BLaER1 (cell line): ENCODE data around the gene GRIK3.
A peak's percentile ranks its signal among the peaks of the same experiment; 100 is the strongest.
"Not testable (repeated sequence)": the region's sequence is repeated elsewhere in the genome, so short reads cannot be mapped to it uniquely, and the experiment has no call there.

ENCODE experiments used
- H3K27ac ChIP-seq: shearing (Covaris generic); formaldehyde crosslinking; 2 replicates; pipeline ENCODE4 v1.8.1; 2022
- H3K27me3 ChIP-seq: shearing (Covaris generic); formaldehyde crosslinking; 2 replicates; pipeline ENCODE4 v1.8.1; 2022
- H3K36me3 ChIP-seq: shearing (Covaris generic); formaldehyde crosslinking; 2 replicates; pipeline ENCODE4 v1.8.1; 2022
- H3K4me1 ChIP-seq: shearing (Covaris generic); formaldehyde crosslinking; 2 replicates; pipeline ENCODE4 v1.8.1; 2022
- H3K4me2 ChIP-seq: shearing (Covaris generic); formaldehyde crosslinking; 2 replicates; pipeline ENCODE4 v1.8.1; 2022
- H3K4me3 ChIP-seq: shearing (Covaris generic); formaldehyde crosslinking; 2 replicates; pipeline ENCODE4 v1.8.1; 2022
- H3K9ac ChIP-seq: shearing (Covaris generic); formaldehyde crosslinking; 2 replicates; pipeline ENCODE4 v1.8.1; 2022
- H3K9me3 ChIP-seq: shearing (Covaris generic); formaldehyde crosslinking; 2 replicates; pipeline ENCODE4 v1.8.1; 2022
- H4K20me1 ChIP-seq: shearing (Covaris generic); formaldehyde crosslinking; 2 replicates; pipeline ENCODE4 v1.8.1; 2022
- Cebpa-rat ChIP-seq: shearing (Covaris generic); IDR thresholded peaks from 2 replicates; pipeline ENCODE4 v1.8.1; 2022

GRIK3 gene

GRCh38 chr1:37034121-37035013, at the start of gene GRIK3:
Gene GRIK3, minus strand, starts transcription at chr1:37034515. Its CDS starts 407 bp downstream, at chr1:37034108.
- Histone ChIP-seq H3K9me3 (no peaks in the 10 kb centered on the region), H3K27me3 (peaks cover 99% of the 10 kb centered on the region), H3K9ac (no peak within 1 kb of the TSS), H3K4me1 (peaks cover 50% of the 10 kb centered on the region), H3K27ac (no peak within 1 kb of the TSS), H4K20me1 (peaks cover 64% of the 10 kb centered on the region), H3K4me3 (peak within 1 kb of the TSS; percentile 66), H3K4me2 (peak within 1 kb of the TSS; percentile 84), H3K36me3 (no peaks in the 10 kb centered on the region)
- no peak for TF ChIP-seq Cebpa-rat

GRCh38 chr1:37084013-37084412, 49.7 kb upstream of the GRIK3 start:
- Histone ChIP-seq H3K9ac (peak overlapping the region; percentile 64; the same call in 1 of the 2 replicates), H3K4me3 (peak overlapping the region; percentile 48), H3K36me3 (no peaks in the 10 kb centered on the region), H3K4me1 (peaks cover 58% of the 10 kb centered on the region), H3K27me3 (no peaks in the 10 kb centered on the region), H4K20me1 (no peaks in the 10 kb centered on the region), H3K27ac (peak overlapping the region; percentile 84), H3K4me2 (peak overlapping the region; percentile 88), H3K9me3 (peaks cover 9% of the 10 kb centered on the region; the same call in 1 of the 2 replicates)
- no peak for TF ChIP-seq Cebpa-rat

- H3K9ac ChIP-seq: peak overlapping the region; percentile 64; the same call in 1 of the 2 replicates
- H3K27me3 ChIP-seq: no peaks in the 10 kb centered on the region
- H3K4me3 ChIP-seq: peak overlapping the region; percentile 48
- peak overlapping the region; percentile 84 for H3K27ac ChIP-seq
- H3K4me1 ChIP-seq: peaks cover 62% of the 10 kb centered on the region
- peak overlapping the region; percentile 88 for H3K4me2 ChIP-seq
- no peaks in the 10 kb centered on the region for H4K20me1 ChIP-seq
- no peak for TF ChIP-seq Cebpa-rat
- H3K9me3 ChIP-seq: peaks cover 9% of the 10 kb centered on the region; the same call in 1 of the 2 replicates
- H3K36me3 ChIP-seq: no peaks in the 10 kb centered on the region
Observed at GRCh38 chr1:37083603-37084002, 49.3 kb upstream of the GRIK3 start.

- not testable (repeated sequence) for H3K4me2 ChIP-seq
Observed at GRCh38 chr1:37080296-37080986, 46.1 kb upstream of the GRIK3 start.

GRCh38 chr1:37078866-37079265, 44.6 kb upstream of the GRIK3 start:
- no peak overlapping the region for H3K9ac ChIP-seq
- no peaks in the 10 kb centered on the region for H4K20me1 ChIP-seq
- H3K27ac ChIP-seq: no peak overlapping the region

More at GRCh38 chr1:37080296-37080986, 46.1 kb upstream of the GRIK3 start:
- not testable (repeated sequence) for H4K20me1 ChIP-seq, H3K4me3 ChIP-seq, H3K27me3 ChIP-seq, H3K9ac ChIP-seq, H3K9me3 ChIP-seq, H3K27ac ChIP-seq, H3K36me3 ChIP-seq
- H3K4me1 ChIP-seq: peaks cover 46% of the 10 kb centered on the region

GRCh38 chr1:37076168-37076567, 41.9 kb upstream of the GRIK3 start:
- no peak for TF ChIP-seq Cebpa-rat
- Histone ChIP-seq H3K4me2 (no peak overlapping the region), H3K27me3 (no peaks in the 10 kb centered on the region), H3K4me3 (no peak overlapping the region), H3K9me3 (peaks cover 9% of the 10 kb centered on the region; the same call in 1 of the 2 replicates), H3K9ac (no peak overlapping the region), H3K36me3 (no peaks in the 10 kb centered on the region), H3K4me1 (peaks cover 38% of the 10 kb centered on the region), H4K20me1 (no peaks in the 10 kb centered on the region), H3K27ac (no peak overlapping the region)

More at GRCh38 chr1:37078866-37079265, 44.6 kb upstream of the GRIK3 start:
- Histone ChIP-seq H3K36me3 (no peaks in the 10 kb centered on the region), H3K4me2 (peak overlapping the region; percentile 28), H3K4me3 (no peak overlapping the region), H3K4me1 (peaks cover 43% of the 10 kb centered on the region), H3K9me3 (peaks cover 9% of the 10 kb centered on the region; the same call in 1 of the 2 replicates), H3K27me3 (no peaks in the 10 kb centered on the region)
- TF ChIP-seq Cebpa-rat: no peak

- Histone ChIP-seq H3K9me3 (no peaks in the 10 kb centered on the region), H3K9ac (no peak overlapping the region), H3K4me1 (peaks cover 33% of the 10 kb centered on the region), H3K27me3 (no peaks in the 10 kb centered on the region), H3K36me3 (no peaks in the 10 kb centered on the region), H3K27ac (no peak overlapping the region), H3K4me2 (peak overlapping the region; percentile 45), H3K4me3 (no peak overlapping the region), H4K20me1 (no peaks in the 10 kb centered on the region)
- no peak for TF ChIP-seq Cebpa-rat
Observed at GRCh38 chr1:37073854-37074379, 39.6 kb upstream of the GRIK3 start.

- no peak overlapping the region for H3K27ac ChIP-seq
- peaks cover 27% of the 10 kb centered on the region for H3K4me1 ChIP-seq
- H3K9me3 ChIP-seq: no peaks in the 10 kb centered on the region
- H3K4me2 ChIP-seq: peak overlapping the region; percentile 45
- no peaks in the 10 kb centered on the region for H3K27me3 ChIP-seq
- TF ChIP-seq Cebpa-rat: no peak
- no peaks in the 10 kb centered on the region for H3K36me3 ChIP-seq
- H4K20me1 ChIP-seq: no peaks in the 10 kb centered on the region
- H3K4me3 ChIP-seq: no peak overlapping the region
- no peak overlapping the region for H3K9ac ChIP-seq
Observed at GRCh38 chr1:37073152-37073853, 39.0 kb upstream of the GRIK3 start.

GRCh38 chr1:37071829-37072228, 37.5 kb upstream of the GRIK3 start:
- TF ChIP-seq Cebpa-rat: no peak
- no peak overlapping the region for H3K9ac ChIP-seq
- no peaks in the 10 kb centered on the region for H4K20me1 ChIP-seq
- peaks cover 25% of the 10 kb centered on the region for H3K4me1 ChIP-seq
- no peaks in the 10 kb centered on the region for H3K36me3 ChIP-seq
- H3K4me2 ChIP-seq: no peak overlapping the region
- H3K27me3 ChIP-seq: no peaks in the 10 kb centered on the region
- H3K27ac ChIP-seq: no peak overlapping the region
- H3K4me3 ChIP-seq: no peak overlapping the region
- no peaks in the 10 kb centered on the region for H3K9me3 ChIP-seq
